ENCODE data around the gene BANK1.

- TF ChIP-seq CTCF (conservative IDR thresholded peaks at IDR 0.05) (no peak), EZH2 (IDR thresholded peaks at IDR 0.05; ENCODE audit: low read depth) (no peak)
These were observed 27.8 kb downstream of the BANK1 start for GRCh38 chr4:101818362-101818761.

All from PC-9 (cell line).